COLO668 (cell line): ENCODE results near the gene CRYBG2.
A peak's percentile ranks its signal among the peaks of the same experiment; 100 is the strongest.

Experiments used
- DNase-seq: peaks from one replicate; lab custom pipeline; 2025; ENCODE audit not compliant: unreplicated experiment; lab: John Stamatoyannopoulos, UW

The CRYBG2 gene

GRCh38 chr1:26282401-26282918 lies 71.5 kb downstream of the CRYBG2 start:
- no peak for DNase-seq

- no peak for DNase-seq
Observed at GRCh38 chr1:26281971-26282370, 72.0 kb downstream of the CRYBG2 start.

GRCh38 chr1:26281091-26281958 lies 72.6 kb downstream of the CRYBG2 start:
- no peak for DNase-seq

DNA sequence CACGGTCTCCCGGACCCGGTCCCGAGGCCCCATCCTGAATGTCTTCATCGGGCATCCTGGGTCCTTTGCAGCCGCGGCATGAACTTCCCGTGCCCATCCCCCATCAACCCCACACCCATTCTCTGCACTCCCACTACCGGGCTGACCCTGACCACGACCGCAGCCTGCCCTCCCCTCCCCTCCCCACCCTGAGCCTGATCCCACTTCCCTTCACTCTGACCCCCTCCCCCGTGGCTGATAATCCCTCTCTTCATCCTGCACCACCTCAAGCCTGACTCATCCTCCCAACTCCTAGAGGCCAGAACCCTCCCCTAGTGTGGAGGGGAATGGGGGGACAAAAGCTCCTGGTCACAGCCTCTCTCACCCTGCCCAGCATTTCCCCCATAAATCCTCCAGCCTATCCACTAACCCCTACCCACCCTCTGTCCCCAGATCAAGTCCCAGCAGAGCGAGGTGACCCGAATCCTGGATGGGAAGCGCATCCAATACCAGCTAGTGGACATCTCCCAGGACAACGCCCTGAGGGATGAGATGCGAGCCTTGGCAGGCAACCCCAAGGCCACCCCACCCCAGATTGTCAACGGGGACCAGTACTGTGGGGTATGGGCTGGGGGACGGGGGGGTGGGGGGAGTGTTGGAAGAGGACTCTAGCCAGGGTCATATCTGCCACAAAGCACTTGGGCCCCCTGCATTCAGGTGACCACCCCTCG lies 73.4 kb downstream of the CRYBG2 start:
- no peak for DNase-seq

- peak; percentile 97 for DNase-seq
Observed at GRCh38 chr1:26279456-26280332, 74.2 kb downstream of the CRYBG2 start, which contains the start of gene SH3BGRL3. SH3BGRL3 (plus strand) TSS chr1:26280086; CDS start chr1:26280156, 70 bp downstream.

- no peak for DNase-seq
Observed at GRCh38 chr1:26278724-26279455, 75.0 kb downstream of the CRYBG2 start.

- no peak for DNase-seq
Observed at GRCh38 chr1:26278303-26278702, 75.6 kb downstream of the CRYBG2 start.

GRCh38 chr1:26277719-26278118 lies 76.2 kb downstream of the CRYBG2 start:
- DNase-seq = no peak

- DNase-seq = no peak
Observed at GRCh38 chr1:26277261-26277661, 76.7 kb downstream of the CRYBG2 start.

DNA sequence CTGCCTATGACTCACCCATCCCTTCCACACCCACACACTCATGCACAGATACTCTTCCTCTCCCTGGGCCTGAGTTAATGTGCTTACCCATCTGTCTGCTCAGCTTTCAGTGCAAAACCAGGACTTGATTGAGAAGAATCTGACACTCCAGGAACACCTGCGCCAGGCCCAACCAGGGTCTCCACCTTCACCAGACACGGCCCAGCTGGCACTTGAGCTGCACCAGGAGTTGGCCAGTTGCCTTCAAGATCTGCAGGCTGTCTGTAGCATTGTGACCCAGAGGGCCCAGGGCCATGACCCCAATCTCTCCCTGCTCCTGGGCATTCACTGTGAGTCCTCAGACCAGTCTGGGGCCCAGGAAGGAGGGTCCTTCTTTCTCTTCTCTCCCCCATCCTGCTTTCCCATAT lies 77.5 kb downstream of the CRYBG2 start:
- DNase-seq = no peak

- DNase-seq = peak; percentile 76
Observed at GRCh38 chr1:26275580-26276431, 78.1 kb downstream of the CRYBG2 start.

- DNase-seq = no peak
Observed at GRCh38 chr1:26274801-26275425, 79.0 kb downstream of the CRYBG2 start.
